Ectodermal cell (in vitro differentiated cells): ENCODE data around the gene COL26A1.
"Not testable (repeated sequence)": the region's sequence is repeated elsewhere in the genome, so short reads cannot be mapped to it uniquely, and the experiment has no call there.

Experiments
- H3K27ac ChIP-seq: 2 replicates; pipeline ENCODE4 v1.7.0; 2013; ENCODE audit warnings: mild to moderate bottlenecking, low read depth, low read length; ENCODE audit not compliant: insufficient read depth, poor library complexity, severe bottlenecking
- H3K27me3 ChIP-seq: 2 replicates; pipeline ENCODE4 v1.7.0; 2013; ENCODE audit warnings: mild to moderate bottlenecking, low read length; ENCODE audit not compliant: insufficient read depth, control insufficient read depth, poor library complexity, severe bottlenecking
- H3K36me3 ChIP-seq: one replicate; pipeline ENCODE4 v1.7.0; 2013; ENCODE audit warnings: low read length; ENCODE audit not compliant: control insufficient read depth, insufficient read depth
- H3K4me1 ChIP-seq: one replicate; pipeline ENCODE4 v1.7.0; 2013; ENCODE audit warnings: low read length; ENCODE audit not compliant: control insufficient read depth, insufficient read depth
- H3K4me3 ChIP-seq: 2 replicates; pipeline ENCODE4 v1.7.0; 2013; ENCODE audit warnings: low read depth, low read length, control low read depth; ENCODE audit not compliant: insufficient read depth
- H3K9me3 ChIP-seq: 2 replicates; pipeline ENCODE4 v1.7.0; 2013; ENCODE audit warnings: mild to moderate bottlenecking, low read length, moderate library complexity; ENCODE audit not compliant: control insufficient read depth
- WGBS, 2 experiments: methylation state at CpG; one replicate each; pipeline ENCODE4 v1.1.7; 2013; ENCODE audit warnings: missing lambda C conversion rate in 2 of 2; 5-methylcytosine and 5-hydroxymethylcytosine counted together

The COL26A1 gene

GRCh38 chr7:101422356-101423195, 59.9 kb downstream of the COL26A1 start:
- WGBS, 2 experiments, result 89 to 91% methylated on average over 11 of the region's 11 CpGs
- no peak overlapping the region for H3K4me3 ChIP-seq
- no peaks in the 10 kb centered on the region for H3K9me3 ChIP-seq
- no peak overlapping the region for H3K27ac ChIP-seq
- H3K27me3 ChIP-seq, result no peaks in the 10 kb centered on the region
- H3K36me3 ChIP-seq, result no peaks in the 10 kb centered on the region
- no peaks in the 10 kb centered on the region for H3K4me1 ChIP-seq

GRCh38 chr7:101426303-101427011, 63.8 kb downstream of the COL26A1 start:
- Histone ChIP-seq H3K36me3 (no peaks in the 10 kb centered on the region), H3K27ac (no peak overlapping the region), H3K4me3 (no peak overlapping the region), H3K27me3 (no peaks in the 10 kb centered on the region), H3K4me1 (no peaks in the 10 kb centered on the region), H3K9me3 (no peaks in the 10 kb centered on the region)
- WGBS, 2 experiments, result 94 to 95% methylated on average over 10 of the region's 10 CpGs

- Histone ChIP-seq H3K9me3 (no peaks in the 10 kb centered on the region), H3K4me1 (no peaks in the 10 kb centered on the region), H3K27ac (no peak overlapping the region), H3K36me3 (no peaks in the 10 kb centered on the region), H3K27me3 (no peaks in the 10 kb centered on the region), H3K4me3 (no peak overlapping the region)
- WGBS, 2 experiments, result 93 to 94% methylated on average over 11 of the region's 11 CpGs
Measured at GRCh38 chr7:101428093-101428866, 65.6 kb downstream of the COL26A1 start.

- Histone ChIP-seq H3K4me3 (no peak overlapping the region), H3K27ac (no peak overlapping the region), H3K27me3 (no peaks in the 10 kb centered on the region), H3K9me3 (no peaks in the 10 kb centered on the region), H3K4me1 (peaks cover 9% of the 10 kb centered on the region), H3K36me3 (no peaks in the 10 kb centered on the region)
- WGBS, 2 experiments, result 94 to 95% methylated on average over 3 of the region's 3 CpGs
Measured at GRCh38 chr7:101432316-101432715, 69.6 kb downstream of the COL26A1 start.

GRCh38 chr7:101433688-101434087, 71.0 kb downstream of the COL26A1 start:
- Histone ChIP-seq H3K36me3 (no peaks in the 10 kb centered on the region), H3K9me3 (no peaks in the 10 kb centered on the region), H3K4me3 (no peak overlapping the region), H3K27me3 (no peaks in the 10 kb centered on the region), H3K4me1 (peaks cover 9% of the 10 kb centered on the region), H3K27ac (no peak overlapping the region)
- 79 to 86% methylated on average over 3 to 4 of the region's 4 CpGs for WGBS, 2 experiments

- WGBS, 2 experiments, result 96 to 97% methylated on average over 8 of the region's 8 CpGs
- H3K9me3 ChIP-seq, H3K27me3 ChIP-seq, H3K4me3 ChIP-seq, H3K4me1 ChIP-seq, H3K36me3 ChIP-seq, H3K27ac ChIP-seq: not testable (repeated sequence)
Measured at GRCh38 chr7:101434155-101434554, 71.5 kb downstream of the COL26A1 start.

GRCh38 chr7:101435461-101436220, 73.0 kb downstream of the COL26A1 start:
- H3K4me1 ChIP-seq, result peaks cover 9% of the 10 kb centered on the region
- no peak overlapping the region for H3K27ac ChIP-seq
- WGBS, 2 experiments, result 52 to 55% methylated on average over 22 of the region's 22 CpGs
- H3K27me3 ChIP-seq, result no peaks in the 10 kb centered on the region
- H3K4me3 ChIP-seq, result no peak overlapping the region
- no peaks in the 10 kb centered on the region for H3K9me3 ChIP-seq
- no peaks in the 10 kb centered on the region for H3K36me3 ChIP-seq

- Histone ChIP-seq H3K4me3 (no peak overlapping the region), H3K9me3 (no peaks in the 10 kb centered on the region), H3K27ac (no peak overlapping the region), H3K27me3 (no peaks in the 10 kb centered on the region), H3K36me3 (no peaks in the 10 kb centered on the region), H3K4me1 (peaks cover 9% of the 10 kb centered on the region)
- WGBS, 2 experiments, result 78 to 80% methylated on average over 15 of the region's 15 CpGs
Measured at GRCh38 chr7:101436221-101436735, 73.6 kb downstream of the COL26A1 start.

GRCh38 chr7:101436857-101437576, 74.3 kb downstream of the COL26A1 start:
- Histone ChIP-seq H3K36me3 (no peaks in the 10 kb centered on the region), H3K4me3 (no peak overlapping the region), H3K27me3 (no peaks in the 10 kb centered on the region), H3K9me3 (no peaks in the 10 kb centered on the region), H3K27ac (no peak overlapping the region), H3K4me1 (peaks cover 9% of the 10 kb centered on the region)
- 64 to 65% methylated on average over 19 of the region's 19 CpGs for WGBS, 2 experiments
